ENCODE measurements around the gene PRKCA. TPM values are rescaled to one million over a fixed set of nuclear protein-coding genes. Genes with fewer than 3 reads are reported as not detected.

Gene PRKCA
- total and polyA plus RNA-seq, 2 donors (not counting 3 experiments of a cell fraction or from before 2014, with no cell fraction given): 7.5 to 34.2 TPM

GRCh38 chr17:66738301-66738700 lies 435.9 kb downstream of the PRKCA start:
- H4K20me1 ChIP-seq (replicated peaks; ENCODE audit: control insufficient read depth, extremely low read depth, insufficient read depth, low read length): no peaks in the 10 kb centered on the region
- no peak overlapping the region for H2AFZ ChIP-seq (ENCODE audit: low read depth, low read length)
- TF ChIP-seq GATA2 (IDR thresholded peaks at IDR 0.05; ENCODE audit: insufficient read depth, insufficient read length, low read depth, low read length) (no peak), JUN (IDR thresholded peaks at IDR 0.05; ENCODE audit: borderline replicate concordance, insufficient read depth, insufficient read length, low read depth) (no peak), FOS (IDR thresholded peaks at IDR 0.05; ENCODE audit: borderline replicate concordance, insufficient read depth, low read length) (no peak), CTCF (IDR thresholded peaks at IDR 0.05; ENCODE audit: extremely low read depth in 1 of 2, insufficient read depth in 1 of 2, low read depth in 1 of 2, low read length in 2 of 2) (no peak), POLR2A (IDR thresholded peaks at IDR 0.05; ENCODE audit: low read depth, low read length) (no peak), POLR2AphosphoS5 (IDR thresholded peaks at IDR 0.05; ENCODE audit: insufficient read depth, low read depth, low read length) (no peak), MAX (IDR thresholded peaks at IDR 0.05; ENCODE audit: insufficient read depth, insufficient read length) (no peak), EZH2 (IDR thresholded peaks at IDR 0.05; ENCODE audit: borderline replicate concordance, low read depth, low read length, severe bottlenecking) (no peak), MYC (IDR thresholded peaks at IDR 0.05; ENCODE audit: low read depth, low read length) (no peak)
- no peaks in the 10 kb centered on the region for H3K36me3 ChIP-seq (ENCODE audit: control insufficient read depth in 2 of 2, extremely low read depth in 1 of 2, insufficient read depth in 2 of 2, low read length in 2 of 2)
- H3K27me3 ChIP-seq (ENCODE audit: control insufficient read depth in 2 of 2, insufficient read depth in 2 of 2, low read length in 2 of 2): no peaks in the 10 kb centered on the region
- no peak overlapping the region for H3K27ac ChIP-seq (ENCODE audit: insufficient read depth, low read depth, low read length)
- POLR2A ChIA-PET: no interaction called here
- H3K9me3 ChIP-seq (replicated peaks; ENCODE audit: control insufficient read depth, insufficient read depth, low read length): no peaks in the 10 kb centered on the region
- intact Hi-C loops (cut with micrococcal nuclease) (no loop called here), dilution Hi-C loops (cut with MboI; ENCODE audit: extremely low pct_ligation_motif_present, low sequenced_read_pairs) (no loop called here)
- no TSS peak for BruUV-seq (replicated peaks)
- CTCF ChIA-PET: interaction anchor here (2.3 kb wide), 1 partner anchor 10 kb away, joined by 14 read pairs; no protein-coding TSS in a partner anchor
- no peaks in the 10 kb centered on the region for H3K79me2 ChIP-seq (ENCODE audit: control insufficient read depth, insufficient read depth, low read length)
- no peaks in the 10 kb centered on the region for H3K4me1 ChIP-seq (ENCODE audit: control insufficient read depth, extremely low read depth, insufficient read depth, low read length)
- FAIRE-seq: no peak
- H3K9ac ChIP-seq (replicated peaks; ENCODE audit: extremely low read depth, insufficient read depth, low read length): no peak overlapping the region
- no peak for DNase-seq (ENCODE audit: low read depth, low spot score)
- no peaks in the 10 kb centered on the region for H3K9me1 ChIP-seq (replicated peaks; ENCODE audit: control insufficient read depth, extremely low read depth, insufficient read depth, low read length)
- H3K4me2 ChIP-seq (ENCODE audit: insufficient read depth, low read length): no peak overlapping the region
- no peak overlapping the region for H3K4me3 ChIP-seq (replicated peaks in 1 of 3; ENCODE audit: insufficient read depth in 1 of 3, low read depth in 1 of 3, low read length in 3 of 3)

Data from endothelial cell of umbilical vein (primary cell).